Dendritic cell treated with granulocyte-macrophage colony-stimulating factor and Interleukin-4, amounts not matched to agents 40 ng/mL and 50 ng/mL, for 4 days (primary cell): ENCODE data around the gene FAM76A.
"Not testable (repeated sequence)": the region's sequence is repeated elsewhere in the genome, so short reads cannot be mapped to it uniquely, and the experiment has no call there.

ENCODE experiments used
- H3K27ac Mint-ChIP-seq: one replicate; pipeline ENCODE4 v1.8.0; 2022; ENCODE audit warnings: mild to moderate bottlenecking, mixed read lengths
- H3K27me3 Mint-ChIP-seq: one replicate; pipeline ENCODE4 v1.8.0; 2022; ENCODE audit warnings: mild to moderate bottlenecking, mixed read lengths
- H3K36me3 Mint-ChIP-seq: one replicate; pipeline ENCODE4 v1.8.0; 2022; ENCODE audit warnings: low read depth, mixed read lengths
- H3K4me1 Mint-ChIP-seq: one replicate; pipeline ENCODE4 v1.8.0; 2022; ENCODE audit warnings: low read depth, mixed read lengths
- H3K4me3 Mint-ChIP-seq: one replicate; pipeline ENCODE4 v1.8.0; 2022; ENCODE audit warnings: mild to moderate bottlenecking, moderate library complexity, mixed read lengths
- H3K9me3 Mint-ChIP-seq: one replicate; pipeline ENCODE4 v1.8.0; 2022; ENCODE audit warnings: mixed read lengths
- intact Hi-C: fragments of 100-400 bp; cut with micrococcal nuclease; formaldehyde crosslinking; loops from one replicate; pipeline ENCODE4 v1.15.0; 2022

FAM76A gene

DNA sequence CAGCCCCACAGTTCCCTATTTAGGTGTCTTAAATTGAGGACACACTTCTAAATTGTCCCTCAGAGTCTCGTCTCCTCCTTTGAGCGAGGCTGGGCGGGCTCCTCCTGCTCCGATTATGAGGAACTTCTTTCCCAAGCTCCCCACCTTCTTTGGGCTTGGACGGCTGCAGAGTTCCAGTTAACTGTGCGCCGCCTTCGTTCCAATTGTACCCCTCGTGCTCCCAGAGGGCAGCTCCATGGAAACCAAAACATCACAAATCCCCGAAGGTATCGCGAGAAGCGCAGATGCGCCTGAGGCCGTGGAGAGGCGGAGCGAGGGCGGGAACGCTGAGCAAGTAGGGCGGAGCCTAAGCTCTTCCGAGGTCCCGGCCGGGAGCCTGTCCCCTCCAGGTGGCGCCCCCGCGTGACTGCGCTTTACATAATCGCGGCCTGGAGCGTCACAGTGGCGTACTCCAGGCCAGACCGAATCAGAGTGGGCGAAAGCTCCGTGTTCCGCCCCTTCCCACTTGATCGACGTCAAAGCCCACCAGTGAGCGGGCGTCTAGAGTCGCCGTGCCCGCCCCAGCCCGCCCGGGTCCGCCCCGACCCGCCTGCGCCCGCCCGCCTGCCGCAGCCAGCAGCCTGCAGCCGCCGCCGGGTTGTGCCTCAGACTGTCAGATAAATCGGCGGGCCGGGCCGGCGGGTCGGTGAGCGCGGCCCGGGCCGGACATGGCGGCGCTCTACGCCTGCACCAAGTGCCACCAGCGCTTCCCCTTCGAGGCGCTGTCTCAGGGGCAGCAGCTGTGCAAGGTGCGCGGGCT, at the start of gene FAM76A:
TSS of gene FAM76A (plus strand) at position 588 of the 799 bp plus-strand sequence. CDS start at position 708, 120 bp downstream.
- Mint-ChIP-seq H3K9me3 (no peaks in the 10 kb centered on the region), H3K27ac (peak within 1 kb of the TSS; percentile 92), H3K36me3 (peaks cover 26% of the 10 kb centered on the region), H3K27me3 (no peaks in the 10 kb centered on the region), H3K4me3 (peak within 1 kb of the TSS; percentile 78), H3K4me1 (peaks cover 16% of the 10 kb centered on the region)
- intact Hi-C loops, result loop anchor here (2.0 kb wide), 2 partner anchors 47 to 53 kb away; partner anchors contain the start of genes IFI6 and STX12

DNA sequence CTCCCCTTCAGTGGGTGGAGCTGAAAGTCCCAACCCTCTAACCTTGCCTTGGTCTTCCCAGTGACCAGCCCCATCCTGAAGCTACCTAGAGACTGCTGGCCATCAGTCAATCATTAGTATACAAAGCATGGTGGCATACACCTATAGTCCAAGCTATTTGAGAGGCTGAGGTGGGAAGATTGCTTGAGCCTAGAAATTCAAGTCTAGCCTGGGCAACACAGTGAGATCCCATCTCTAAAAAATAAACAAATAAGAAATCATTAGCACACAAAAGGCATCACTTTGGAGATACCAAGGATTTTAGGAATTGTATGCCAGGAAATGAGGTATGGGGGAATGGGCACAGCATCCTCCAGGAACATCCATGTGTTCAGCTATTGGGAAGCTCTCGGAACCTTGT, 49.4 kb upstream of the FAM76A start:
- H3K27me3 Mint-ChIP-seq, result no peaks in the 10 kb centered on the region
- no peak overlapping the region for H3K4me3 Mint-ChIP-seq
- peaks cover 21% of the 10 kb centered on the region for H3K9me3 Mint-ChIP-seq
- peaks cover 12% of the 10 kb centered on the region for H3K4me1 Mint-ChIP-seq
- H3K36me3 Mint-ChIP-seq, result no peaks in the 10 kb centered on the region
- H3K27ac Mint-ChIP-seq, result no peak overlapping the region
- intact Hi-C loops, result no loop called here

DNA sequence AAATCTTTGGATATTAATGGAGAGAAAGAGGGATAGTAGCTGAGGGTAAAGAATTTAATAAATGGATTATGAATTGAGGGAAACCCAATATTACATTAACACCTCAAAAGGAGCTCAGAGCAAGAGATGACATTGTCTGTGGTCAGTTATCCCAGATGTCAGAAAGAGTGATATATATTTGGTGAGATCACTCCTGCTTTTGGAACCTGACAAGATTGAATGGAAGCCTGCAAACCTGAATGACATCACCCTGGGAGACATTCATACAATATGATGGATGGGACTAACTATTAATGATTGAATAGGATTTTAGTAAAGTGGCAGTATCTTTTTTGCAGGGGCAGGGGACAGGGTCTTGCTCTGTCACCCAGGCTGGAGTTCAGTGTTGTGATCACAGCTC, 47.0 kb upstream of the FAM76A start:
- Mint-ChIP-seq H3K4me1 (peaks cover 7% of the 10 kb centered on the region), H3K9me3 (peaks cover 36% of the 10 kb centered on the region), H3K27me3 (no peaks in the 10 kb centered on the region), H3K27ac (no peak overlapping the region), H3K36me3 (no peaks in the 10 kb centered on the region), H3K4me3 (no peak overlapping the region)
- intact Hi-C loops, result no loop called here

GRCh38 chr1:27680225-27680791, 45.5 kb upstream of the FAM76A start:
- intact Hi-C loops, H3K4me1 Mint-ChIP-seq, H3K36me3 Mint-ChIP-seq, H3K27me3 Mint-ChIP-seq, H3K27ac Mint-ChIP-seq, H3K4me3 Mint-ChIP-seq: not testable (repeated sequence)
- H3K9me3 Mint-ChIP-seq, result peaks cover 36% of the 10 kb centered on the region

GRCh38 chr1:27681580-27681979, 44.2 kb upstream of the FAM76A start:
- H3K36me3 Mint-ChIP-seq, H3K4me1 Mint-ChIP-seq, H3K27ac Mint-ChIP-seq, H3K4me3 Mint-ChIP-seq, H3K27me3 Mint-ChIP-seq, intact Hi-C loops: not testable (repeated sequence)
- peaks cover 36% of the 10 kb centered on the region for H3K9me3 Mint-ChIP-seq

DNA sequence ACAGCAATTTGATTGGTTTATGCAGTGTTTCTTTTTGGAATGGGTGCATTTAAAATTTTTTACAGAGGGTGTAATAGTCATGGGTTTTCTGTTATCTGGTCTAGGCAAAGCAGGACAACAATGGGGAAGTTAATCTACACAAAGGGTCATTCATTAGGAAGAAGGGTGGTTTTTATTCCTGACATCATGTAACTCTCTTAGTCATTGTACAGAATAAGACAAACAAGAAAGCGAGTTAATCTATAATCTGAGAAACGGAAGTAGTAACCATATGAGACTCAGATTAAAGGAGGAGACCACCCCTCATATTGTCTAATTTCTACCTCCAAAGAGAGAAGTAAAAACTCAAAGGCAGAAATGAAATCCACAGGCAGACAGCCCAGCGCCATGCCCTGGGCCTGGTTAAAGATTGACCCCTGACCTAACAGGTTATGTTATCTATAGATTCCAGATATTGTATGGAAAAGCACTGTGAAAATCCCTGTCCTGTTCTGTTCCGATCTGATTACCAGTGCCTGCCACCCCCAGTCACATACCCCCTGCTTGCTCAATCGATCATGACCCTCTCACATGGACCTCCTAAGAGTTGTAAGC, 43.3 kb upstream of the FAM76A start:
- Mint-ChIP-seq H3K4me3 (no peak overlapping the region), H3K27me3 (peaks cover 3% of the 10 kb centered on the region), H3K27ac (no peak overlapping the region), H3K36me3 (no peaks in the 10 kb centered on the region), H3K4me1 (peaks cover 7% of the 10 kb centered on the region), H3K9me3 (peaks cover 36% of the 10 kb centered on the region)
- intact Hi-C loops, result no loop called here

DNA sequence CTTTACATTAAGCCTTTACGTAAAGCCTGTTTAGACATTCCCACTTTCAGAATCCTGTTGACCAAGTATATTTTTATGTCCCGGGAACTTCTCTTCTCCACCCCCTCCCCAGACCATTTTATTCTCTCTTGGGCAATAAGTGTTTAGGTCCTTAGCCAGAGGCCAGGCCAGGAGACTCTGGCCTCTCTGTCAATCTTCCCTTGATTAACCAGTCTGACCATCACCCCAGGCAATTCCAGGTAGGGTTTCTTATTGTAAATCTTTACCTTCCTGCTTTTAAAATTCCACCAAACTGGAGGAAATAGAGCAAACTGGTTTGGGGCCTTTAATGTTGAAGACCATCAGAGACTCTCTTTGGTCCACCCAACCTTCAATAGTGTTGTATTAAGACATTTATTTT, 41.6 kb upstream of the FAM76A start:
- H3K4me1 Mint-ChIP-seq, result peaks cover 7% of the 10 kb centered on the region
- no peak overlapping the region for H3K27ac Mint-ChIP-seq
- peaks cover 36% of the 10 kb centered on the region for H3K9me3 Mint-ChIP-seq
- peaks cover 3% of the 10 kb centered on the region for H3K27me3 Mint-ChIP-seq
- intact Hi-C loops, result no loop called here
- no peaks in the 10 kb centered on the region for H3K36me3 Mint-ChIP-seq
- no peak overlapping the region for H3K4me3 Mint-ChIP-seq

- H3K36me3 Mint-ChIP-seq, result no peaks in the 10 kb centered on the region
- no peak overlapping the region for H3K4me3 Mint-ChIP-seq
- peaks cover 28% of the 10 kb centered on the region for H3K9me3 Mint-ChIP-seq
- H3K27ac Mint-ChIP-seq, result no peak overlapping the region
- H3K27me3 Mint-ChIP-seq, result peaks cover 7% of the 10 kb centered on the region
- intact Hi-C loops, result no loop called here
- H3K4me1 Mint-ChIP-seq, result peaks cover 17% of the 10 kb centered on the region
These were observed 39.4 kb upstream of the FAM76A start for GRCh38 chr1:27686223-27686990.

- H3K9me3 Mint-ChIP-seq, result peaks cover 13% of the 10 kb centered on the region
- H3K27me3 Mint-ChIP-seq, result peaks cover 7% of the 10 kb centered on the region
- H3K4me3 Mint-ChIP-seq, result no peak overlapping the region
- no peak overlapping the region for H3K27ac Mint-ChIP-seq
- H3K4me1 Mint-ChIP-seq, result peaks cover 10% of the 10 kb centered on the region
- intact Hi-C loops, result no loop called here
- H3K36me3 Mint-ChIP-seq, result no peaks in the 10 kb centered on the region
These were observed 37.9 kb upstream of the FAM76A start for GRCh38 chr1:27687906-27688305.

DNA sequence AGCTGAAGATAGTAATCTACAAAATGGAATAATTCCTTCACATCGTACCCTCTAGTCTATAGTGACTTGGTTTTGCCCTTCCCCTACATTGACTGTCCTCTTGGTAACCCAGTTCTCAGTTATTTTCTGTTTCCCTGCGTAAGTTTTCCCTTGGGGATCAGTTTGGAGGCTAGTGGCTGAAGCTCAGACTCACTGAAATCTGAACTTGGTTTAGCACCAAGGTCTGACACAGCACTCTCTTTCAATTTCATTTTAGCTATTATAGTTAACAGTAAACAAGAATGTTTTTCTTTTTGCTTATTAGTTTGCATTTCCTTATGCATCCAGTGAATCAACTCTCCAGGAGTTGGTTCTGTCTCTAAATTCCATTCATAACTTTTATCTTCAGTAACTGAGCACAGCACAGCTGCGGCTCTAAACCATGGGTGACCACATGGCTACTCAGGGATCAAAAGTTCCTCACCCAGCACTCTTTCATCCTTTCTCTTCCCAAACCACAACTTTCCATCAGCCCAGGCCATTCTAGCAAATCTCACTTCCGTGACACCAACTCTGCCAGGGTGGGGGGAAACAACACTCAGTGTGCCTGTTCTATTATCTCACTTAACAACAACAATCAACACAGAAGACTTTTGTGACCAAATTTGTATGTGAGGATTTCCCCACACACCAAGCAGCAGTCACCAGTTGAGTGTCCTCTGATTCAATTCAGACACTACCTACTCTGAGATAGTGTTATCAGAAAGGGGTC, 36.2 kb upstream of the FAM76A start:
- Mint-ChIP-seq H3K27me3 (peaks cover 7% of the 10 kb centered on the region), H3K9me3 (peaks cover 13% of the 10 kb centered on the region), H3K4me1 (peaks cover 10% of the 10 kb centered on the region), H3K27ac (no peak overlapping the region), H3K36me3 (no peaks in the 10 kb centered on the region), H3K4me3 (no peak overlapping the region)
- intact Hi-C loops, result no loop called here

DNA sequence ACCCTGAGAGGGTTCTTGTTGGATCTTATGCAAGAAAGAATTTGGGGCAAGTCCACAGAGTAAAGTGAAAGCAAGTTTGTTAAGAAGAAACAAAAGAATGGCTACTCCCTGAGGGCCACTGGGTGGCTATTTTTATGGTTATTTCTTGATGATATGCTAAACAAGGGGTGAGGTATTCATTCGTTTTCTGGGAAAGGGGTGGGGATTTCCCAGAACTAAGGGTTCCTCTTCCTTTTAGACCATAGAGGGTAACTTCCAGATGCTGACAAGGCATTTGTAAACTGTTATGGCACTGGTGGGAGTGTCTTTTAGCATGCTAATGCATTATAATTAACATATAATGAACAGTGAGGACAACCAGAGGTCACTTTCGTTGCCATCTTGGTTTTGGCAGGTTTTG, 35.6 kb upstream of the FAM76A start:
- no peak overlapping the region for H3K27ac Mint-ChIP-seq
- H3K36me3 Mint-ChIP-seq, result no peaks in the 10 kb centered on the region
- peaks cover 10% of the 10 kb centered on the region for H3K4me1 Mint-ChIP-seq
- no peak overlapping the region for H3K4me3 Mint-ChIP-seq
- H3K27me3 Mint-ChIP-seq, result peaks cover 4% of the 10 kb centered on the region
- peaks cover 13% of the 10 kb centered on the region for H3K9me3 Mint-ChIP-seq
- intact Hi-C loops, result no loop called here

DNA sequence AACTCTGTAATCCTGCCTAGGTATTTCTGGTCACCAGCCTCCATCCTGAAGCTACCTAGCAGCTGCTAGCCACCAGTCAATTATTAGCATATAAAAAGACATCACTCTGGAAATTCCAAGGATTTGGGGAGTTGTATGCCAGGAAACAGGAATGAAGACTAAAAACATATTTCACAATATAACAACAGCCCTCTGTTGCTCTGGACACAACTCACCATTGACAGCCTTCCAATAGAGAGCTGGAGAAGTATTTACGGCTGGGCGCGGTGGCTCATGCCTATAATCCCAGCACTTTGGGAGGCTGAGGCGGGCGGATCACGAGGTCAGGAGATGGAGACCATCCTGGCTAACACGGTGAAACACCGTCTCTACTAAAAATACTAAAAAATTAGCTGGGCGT, 28.9 kb upstream of the FAM76A start:
- H3K4me3 Mint-ChIP-seq, H3K36me3 Mint-ChIP-seq: not testable (repeated sequence)

DNA sequence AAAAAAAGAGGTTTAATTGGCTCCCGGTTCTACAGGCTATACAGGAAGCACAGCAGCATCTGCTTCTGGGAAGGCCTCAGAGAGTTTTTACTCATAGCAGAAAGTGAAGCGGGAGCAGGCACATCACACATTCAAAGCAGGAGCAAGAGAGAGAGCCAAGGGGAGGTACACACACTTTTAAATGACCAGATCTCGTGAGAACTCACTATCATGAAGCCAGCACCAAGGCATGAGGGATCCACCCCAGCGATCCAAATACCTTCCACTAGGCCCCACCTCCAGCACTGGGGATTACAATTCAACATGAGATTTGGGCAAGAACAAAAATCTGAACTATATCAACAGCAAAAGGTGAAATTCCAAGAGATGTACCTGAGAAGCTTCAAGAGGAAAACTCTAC, 20.8 kb upstream of the FAM76A start:
- H3K9me3 Mint-ChIP-seq, result peaks cover 11% of the 10 kb centered on the region
- intact Hi-C loops, result no loop called here
- no peak overlapping the region for H3K27ac Mint-ChIP-seq
- peaks cover 15% of the 10 kb centered on the region for H3K27me3 Mint-ChIP-seq
- no peaks in the 10 kb centered on the region for H3K4me1 Mint-ChIP-seq
- H3K4me3 Mint-ChIP-seq, result no peak overlapping the region
- H3K36me3 Mint-ChIP-seq, result peaks cover 5% of the 10 kb centered on the region

More for the DNA sequence above, 28.9 kb upstream of the FAM76A start:
- H3K9me3 Mint-ChIP-seq, H3K4me1 Mint-ChIP-seq, intact Hi-C loops, H3K27ac Mint-ChIP-seq: not testable (repeated sequence)
- H3K27me3 Mint-ChIP-seq, result peaks cover 12% of the 10 kb centered on the region
